HG03066 (cell line): ENCODE data around the gene ADAM15.
A peak's percentile ranks its signal among the peaks of the same experiment; 100 is the strongest.

Experiments
- ATAC-seq: cut with Tn5 transposase; IDR thresholded peaks from one replicate; pipeline ENCODE4 v1.9.1; 2021; ENCODE audit warnings: low read depth; ENCODE audit not compliant: unreplicated experiment

ADAM15 gene

GRCh38 chr1:155050560-155051341 lies at the start of gene ADAM15:
Gene ADAM15 (plus strand): TSS chr1:155051316. CDS start chr1:155051387, 71 bp downstream.
- ATAC-seq: peak; percentile 53

GRCh38 chr1:155001425-155001674 lies 49.8 kb upstream of the ADAM15 start:
- ATAC-seq: no peak

DNA sequence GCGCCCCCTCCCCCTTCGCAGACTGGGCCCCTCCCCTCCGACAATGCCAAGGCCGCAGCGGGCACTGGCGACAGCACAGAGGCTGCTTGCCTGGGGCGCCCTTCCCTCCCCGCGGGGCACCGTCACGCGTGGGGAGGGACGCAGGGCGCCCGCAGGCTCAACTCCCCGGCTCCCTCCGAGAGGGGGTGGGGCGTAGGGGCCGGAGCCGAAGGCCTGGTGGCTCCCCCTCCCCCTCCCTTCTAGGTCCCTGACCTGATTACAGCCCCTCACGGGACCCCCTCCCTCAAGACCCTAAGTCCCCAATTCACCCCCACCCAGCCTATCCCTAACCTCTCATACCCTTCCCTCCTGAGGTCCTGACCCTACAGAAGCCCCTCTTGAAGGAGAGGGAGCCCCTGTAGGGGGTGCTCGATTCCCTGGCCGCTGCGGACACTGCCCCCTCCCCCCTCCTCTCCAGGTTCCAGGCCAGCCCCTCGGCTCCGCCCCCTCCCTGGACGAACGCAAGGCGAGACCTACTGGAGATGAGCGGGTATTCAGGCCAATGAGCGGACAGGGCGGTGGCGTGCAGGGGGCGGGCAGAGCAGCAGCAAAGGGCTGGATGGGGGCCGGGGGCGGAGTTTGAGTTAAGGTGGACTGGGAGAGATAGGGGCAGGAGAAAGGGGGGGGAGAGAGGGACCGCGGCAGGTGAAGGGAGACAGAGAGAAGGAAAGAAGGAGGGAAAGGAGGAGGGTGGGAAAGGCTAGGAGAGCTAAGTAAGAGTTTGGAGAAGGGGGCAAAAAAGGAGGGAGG lies 49.2 kb upstream of the ADAM15 start:
- peak; percentile 46 for ATAC-seq

DNA sequence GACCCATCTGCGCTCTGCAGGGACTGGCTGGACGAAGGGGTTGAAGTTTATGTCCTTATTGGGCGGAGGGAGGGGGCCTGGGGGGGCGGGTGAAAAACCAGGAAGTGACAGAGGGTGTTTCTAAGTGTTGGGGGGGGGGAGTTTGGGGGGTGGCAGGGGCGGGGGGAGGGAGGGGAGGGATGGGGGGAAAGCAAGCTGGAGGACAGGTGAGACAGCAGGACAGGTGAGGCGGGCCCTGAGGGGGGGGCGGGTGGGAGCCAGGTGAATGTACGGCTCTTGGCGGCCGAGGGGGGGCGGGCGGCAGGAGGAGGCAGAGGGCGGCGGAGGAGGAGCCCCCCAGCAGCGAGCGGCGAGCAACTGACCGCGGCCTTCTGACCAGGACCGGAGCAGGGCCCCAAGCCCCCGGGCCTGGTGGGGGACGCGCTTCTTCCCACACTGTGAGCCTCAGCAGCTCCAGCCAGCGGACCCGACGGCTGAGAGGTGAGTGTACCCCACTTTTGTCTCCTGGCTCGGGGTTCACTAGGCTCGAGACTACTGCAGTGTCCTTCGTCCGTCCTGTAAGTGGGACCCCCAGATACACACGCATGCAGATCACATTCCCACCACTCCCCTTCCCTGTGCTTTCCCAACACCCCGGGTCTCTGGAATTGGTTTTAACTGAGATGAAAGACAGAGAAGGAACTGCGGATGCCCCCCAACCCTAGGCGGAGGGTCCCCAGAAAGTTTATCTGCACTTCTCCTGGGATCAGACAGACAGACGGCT lies 48.5 kb upstream of the ADAM15 start, which contains the start of gene ZBTB7B:
ZBTB7B (plus strand) TSS at position 339 of the 763 bp plus-strand sequence. CDS start 11,859 bp downstream, outside the sequence.
- no peak for ATAC-seq

- ATAC-seq: no peak
Measured at GRCh38 chr1:155003227-155003765, 47.8 kb upstream of the ADAM15 start.

DNA sequence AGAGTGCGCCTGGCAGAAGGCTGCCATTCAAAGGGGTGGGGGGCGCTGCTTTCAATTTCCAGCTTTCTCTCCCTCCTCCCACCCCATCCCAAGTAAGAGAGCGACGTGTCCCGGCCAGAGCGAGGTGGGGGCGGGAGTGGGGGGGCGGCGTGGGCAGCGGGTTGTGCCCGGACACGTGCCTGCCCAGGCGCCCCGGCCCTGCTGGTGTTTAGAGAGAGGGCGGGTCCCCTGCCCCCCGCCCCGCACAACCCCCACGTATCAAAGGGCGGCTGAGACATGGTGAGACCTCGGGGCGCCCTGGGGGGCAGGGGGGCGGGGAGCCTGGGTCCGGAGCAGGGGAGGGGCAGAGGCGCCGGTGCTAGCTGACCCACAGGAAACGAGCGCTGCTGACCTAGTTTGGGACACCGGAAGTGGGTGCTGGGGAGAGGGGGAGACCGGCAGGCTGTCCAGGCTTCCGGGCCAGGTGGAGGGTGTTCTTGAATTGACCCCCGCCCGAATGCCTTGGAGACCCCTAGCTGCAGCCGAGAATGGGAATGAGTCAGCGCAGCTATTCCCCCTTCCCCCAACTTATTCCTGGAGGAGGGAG lies 47.3 kb upstream of the ADAM15 start:
- ATAC-seq: no peak

- no peak for ATAC-seq
Measured at GRCh38 chr1:155004352-155005075, 46.6 kb upstream of the ADAM15 start.

DNA sequence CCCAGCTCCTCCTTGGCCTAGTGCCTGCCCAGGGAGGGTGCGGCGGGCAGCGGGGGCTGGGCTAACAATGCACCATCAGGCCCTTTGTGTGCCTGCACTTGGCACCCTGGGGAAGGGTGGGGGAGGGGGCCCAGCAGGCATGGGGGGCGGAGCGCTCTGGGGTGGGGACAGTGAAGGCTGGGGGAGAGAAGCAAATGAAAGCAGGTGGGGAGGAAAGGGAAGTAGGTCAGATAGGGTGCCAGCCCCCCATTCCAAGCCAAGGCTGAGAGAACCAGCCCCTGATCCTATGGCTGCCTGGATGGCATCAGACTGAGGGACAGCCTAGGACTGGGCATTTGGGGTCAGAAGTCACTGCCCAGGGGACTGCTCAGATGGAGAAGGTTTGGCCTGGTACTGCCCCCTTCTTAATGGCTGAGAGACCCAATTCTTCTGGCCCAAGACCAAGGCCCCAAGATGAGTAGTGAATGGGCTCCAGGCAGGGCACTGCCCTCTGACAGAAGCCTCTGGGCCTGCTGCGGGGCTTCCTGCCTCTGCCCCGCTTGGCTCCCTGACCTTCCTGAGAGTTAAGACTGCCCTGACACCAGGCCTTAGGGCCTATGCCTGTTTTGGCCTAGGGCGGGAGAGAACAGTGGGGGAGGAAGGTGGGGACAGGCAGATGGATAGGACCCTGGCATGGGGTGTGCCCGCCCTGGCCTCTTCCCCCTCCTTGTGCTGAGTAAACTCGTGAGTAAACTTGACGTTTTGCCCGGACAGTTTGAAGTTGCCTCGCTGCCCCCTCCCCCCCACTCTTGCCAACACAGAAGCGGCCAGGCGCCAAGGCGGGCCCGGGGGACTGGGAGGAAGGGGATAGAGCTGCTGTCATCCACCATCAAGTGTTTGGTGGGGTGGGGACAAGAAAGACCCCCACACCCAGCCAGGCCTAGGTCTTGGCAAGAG lies 45.8 kb upstream of the ADAM15 start:
- no peak for ATAC-seq

DNA sequence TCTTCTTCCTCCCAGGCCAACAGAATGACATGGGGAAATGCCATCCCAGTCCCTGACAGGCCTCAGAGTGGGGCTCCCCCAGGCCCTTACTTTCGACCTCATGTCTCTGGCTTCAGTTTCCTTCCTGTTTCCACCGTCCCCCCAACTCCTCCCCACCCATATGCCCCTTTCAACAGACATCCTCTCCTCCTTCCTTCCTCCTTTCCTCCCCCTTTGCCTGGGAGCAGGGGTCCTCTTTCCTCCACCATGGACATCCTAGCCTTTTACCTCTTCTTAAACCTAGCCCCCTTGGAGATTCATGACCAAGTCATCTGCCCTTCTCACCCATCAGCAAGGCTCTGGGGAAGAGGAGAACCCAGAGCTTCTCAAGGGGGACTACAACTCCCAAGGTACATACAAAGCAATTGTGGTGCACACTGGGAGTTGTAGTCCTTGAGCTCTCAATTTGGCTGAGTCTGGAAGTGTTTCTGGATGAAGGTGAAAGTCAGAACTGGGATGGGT lies 44.5 kb upstream of the ADAM15 start:
- ATAC-seq: no peak

GRCh38 chr1:155007251-155007828 lies 43.8 kb upstream of the ADAM15 start:
- no peak for ATAC-seq

DNA sequence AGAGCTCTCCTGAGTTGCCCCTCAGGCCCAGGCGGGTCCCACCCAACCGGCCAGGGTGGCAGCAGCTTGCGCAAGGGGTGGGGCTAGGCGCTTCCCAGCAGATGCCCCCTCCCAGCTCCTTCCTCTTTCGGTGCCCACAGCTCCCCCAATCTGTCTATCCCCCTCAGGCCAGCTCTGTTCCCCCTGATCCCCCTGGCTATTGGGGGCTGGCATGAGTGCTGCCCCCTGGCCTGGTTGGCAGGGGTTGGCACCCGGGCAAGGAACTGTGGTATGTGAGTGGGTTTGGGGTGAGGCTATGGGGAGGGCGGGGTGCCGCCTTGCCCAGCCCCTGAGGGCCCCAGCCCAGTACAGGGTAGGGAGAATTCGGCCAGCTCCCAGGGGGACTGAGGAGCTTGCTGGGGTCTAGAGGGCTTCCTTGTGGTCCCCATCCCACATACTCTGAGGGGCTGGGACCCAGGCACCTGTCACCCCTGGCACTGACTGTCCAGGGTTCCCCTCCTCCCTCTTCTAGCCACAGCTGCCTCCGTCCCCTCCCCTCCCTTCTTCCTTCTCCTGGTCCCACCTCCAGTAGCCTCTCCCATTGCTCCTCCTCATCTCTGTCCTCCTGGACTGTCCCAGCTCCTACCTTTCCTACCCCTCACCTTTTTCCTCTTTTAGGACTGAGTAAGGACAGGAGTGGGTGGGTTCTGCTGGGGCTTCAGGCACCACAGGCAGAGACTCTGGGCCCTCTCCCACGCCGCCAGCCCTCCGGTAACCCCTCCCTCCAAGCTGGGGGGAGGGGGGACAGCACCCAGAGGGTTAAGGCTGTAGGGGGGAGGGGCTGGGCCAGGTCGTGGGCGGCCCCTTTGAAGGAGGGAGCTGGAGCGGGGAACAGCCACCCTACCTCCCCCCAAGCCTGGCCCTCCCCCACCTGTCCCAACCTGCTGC lies 42.8 kb upstream of the ADAM15 start:
- no peak for ATAC-seq

GRCh38 chr1:155009221-155009711 lies 41.9 kb upstream of the ADAM15 start:
- ATAC-seq: no peak

DNA sequence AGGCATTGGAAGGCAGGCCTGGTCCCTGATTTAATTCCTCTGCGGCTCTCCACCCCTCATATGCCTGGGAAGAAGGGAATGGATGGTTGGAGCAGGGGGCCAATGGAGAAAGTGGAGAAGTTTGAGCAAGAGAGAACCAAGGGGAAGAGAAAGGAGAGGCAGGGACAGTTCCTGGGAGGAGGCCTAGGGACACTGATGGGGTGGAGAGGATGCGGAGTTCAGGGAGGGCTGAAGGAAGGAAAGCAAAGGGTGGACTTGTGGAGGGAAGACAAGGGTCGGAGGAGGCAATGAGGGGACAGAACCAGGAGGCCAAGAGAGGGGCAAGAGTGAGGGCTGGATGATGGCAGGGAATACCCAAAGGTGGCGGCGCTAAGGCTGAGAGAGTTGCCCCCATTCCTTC lies 41.4 kb upstream of the ADAM15 start:
- ATAC-seq: no peak

DNA sequence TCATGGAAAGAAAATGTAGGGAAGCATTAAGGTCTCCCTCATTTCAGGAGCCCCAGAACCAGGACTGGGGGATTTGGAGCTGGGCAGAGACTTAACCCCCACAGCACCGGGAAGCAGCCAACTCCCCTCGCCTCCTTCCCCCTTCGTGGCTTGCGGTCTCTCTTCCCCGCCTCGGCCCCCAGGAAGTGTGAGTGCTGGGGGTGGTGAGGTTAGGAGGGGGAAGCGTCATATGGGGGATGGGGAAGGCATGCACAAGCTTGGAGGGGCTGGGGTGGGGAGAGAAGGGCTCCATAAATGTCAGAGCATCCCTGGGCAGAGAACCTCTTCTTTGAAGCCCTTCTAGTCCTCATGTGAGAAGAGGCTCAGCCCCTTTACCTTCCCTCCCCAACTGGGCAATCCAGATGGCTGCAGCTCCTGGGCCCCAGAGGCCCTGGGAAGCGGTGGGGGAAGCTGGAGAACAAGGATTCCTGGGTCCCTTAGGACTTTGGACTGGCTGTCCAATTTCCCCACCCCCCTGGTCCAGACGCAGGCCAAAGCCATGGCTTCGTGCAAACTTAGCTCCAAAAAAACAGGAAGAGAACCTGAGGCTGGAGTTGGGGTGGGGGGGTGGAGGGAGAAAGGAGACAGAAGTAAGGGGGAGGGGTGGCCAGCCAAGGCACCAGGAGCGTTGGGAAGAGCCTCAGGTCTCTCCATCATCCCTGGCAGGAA lies 40.8 kb upstream of the ADAM15 start:
- ATAC-seq: no peak

- ATAC-seq: no peak
Measured at GRCh38 chr1:155011004-155011416, 40.1 kb upstream of the ADAM15 start.

DNA sequence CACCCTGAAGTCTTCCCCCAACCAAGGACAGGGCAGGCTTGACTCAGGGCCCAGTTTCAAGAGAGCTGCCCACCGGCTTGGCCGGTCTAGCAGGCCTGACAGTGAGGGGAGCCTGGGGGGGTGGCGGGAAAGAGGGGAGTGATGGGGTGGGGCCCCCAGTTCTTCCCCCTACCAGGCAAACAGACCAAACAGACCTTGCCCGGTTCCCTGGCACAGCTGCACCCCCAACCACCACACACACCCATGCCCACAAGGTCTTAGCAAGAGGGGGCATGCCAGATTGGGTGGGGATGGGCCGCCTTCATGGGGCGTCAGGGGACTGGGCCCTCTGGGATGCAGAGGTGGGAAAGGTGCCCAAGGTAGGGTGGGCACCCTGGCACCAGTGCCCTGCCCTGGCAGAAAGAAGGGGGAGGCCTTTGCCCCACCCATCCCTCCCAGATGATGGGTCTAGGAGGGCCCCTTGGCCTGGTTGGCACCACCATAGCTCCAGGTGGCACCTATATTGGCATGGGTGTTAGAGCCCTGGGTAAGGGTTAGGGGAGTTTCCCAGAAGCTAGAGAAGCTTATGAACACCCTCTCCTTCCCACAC lies 39.6 kb upstream of the ADAM15 start:
- no peak for ATAC-seq
